ENCODE data around the gene CDC37. TPM values are rescaled to one million over a fixed set of nuclear protein-coding genes. Genes with fewer than 3 reads are reported as not detected.

CDC37 gene
- total RNA-seq: 367 and 370 TPM in 2 replicates

GRCh38 chr19:10403137-10404021 lies at the start of gene CDC37:
TSS of gene CDC37 (minus strand) at chr19:10403542. CDS start at chr19:10403479, 63 bp downstream.
- peak; percentile 98 for DNase-seq

DNA sequence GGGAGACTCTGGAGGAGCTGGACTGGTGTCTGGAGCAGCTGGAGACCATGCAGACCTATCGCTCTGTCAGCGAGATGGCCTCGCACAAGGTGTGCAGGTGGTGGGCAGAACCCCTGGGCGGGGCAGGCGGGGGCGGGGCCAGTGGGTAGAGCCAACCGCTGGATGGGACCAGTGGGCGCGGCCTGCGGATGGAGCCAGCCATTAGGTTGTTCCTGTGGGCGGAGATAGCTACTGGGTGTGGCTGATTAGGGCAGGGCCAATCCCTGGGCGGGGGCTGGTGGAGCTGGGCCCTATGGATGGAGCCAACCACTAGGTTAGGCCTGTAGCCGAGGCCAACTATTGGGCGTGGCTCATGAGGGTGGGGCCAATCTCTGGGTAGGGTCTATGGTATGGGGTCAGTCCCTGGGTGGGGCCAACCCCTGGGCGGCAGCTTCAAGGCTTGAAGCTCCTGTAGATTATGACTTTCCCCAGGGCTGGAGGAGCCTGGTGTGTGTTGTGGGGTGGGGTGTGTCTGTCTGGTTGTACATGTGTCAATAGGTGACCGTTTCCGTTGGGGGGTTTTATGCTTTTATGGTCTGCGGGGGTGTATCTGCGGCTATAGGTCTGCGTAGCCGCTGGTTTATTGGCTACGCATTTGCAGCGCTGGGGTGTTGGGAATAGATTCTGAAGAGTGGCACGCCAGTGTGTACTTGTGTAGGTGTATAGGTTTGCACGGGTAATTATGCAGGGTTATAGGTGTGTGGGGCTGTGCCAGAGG lies 47.7 kb upstream of the CDC37 start:
- no peak for DNase-seq

DNA sequence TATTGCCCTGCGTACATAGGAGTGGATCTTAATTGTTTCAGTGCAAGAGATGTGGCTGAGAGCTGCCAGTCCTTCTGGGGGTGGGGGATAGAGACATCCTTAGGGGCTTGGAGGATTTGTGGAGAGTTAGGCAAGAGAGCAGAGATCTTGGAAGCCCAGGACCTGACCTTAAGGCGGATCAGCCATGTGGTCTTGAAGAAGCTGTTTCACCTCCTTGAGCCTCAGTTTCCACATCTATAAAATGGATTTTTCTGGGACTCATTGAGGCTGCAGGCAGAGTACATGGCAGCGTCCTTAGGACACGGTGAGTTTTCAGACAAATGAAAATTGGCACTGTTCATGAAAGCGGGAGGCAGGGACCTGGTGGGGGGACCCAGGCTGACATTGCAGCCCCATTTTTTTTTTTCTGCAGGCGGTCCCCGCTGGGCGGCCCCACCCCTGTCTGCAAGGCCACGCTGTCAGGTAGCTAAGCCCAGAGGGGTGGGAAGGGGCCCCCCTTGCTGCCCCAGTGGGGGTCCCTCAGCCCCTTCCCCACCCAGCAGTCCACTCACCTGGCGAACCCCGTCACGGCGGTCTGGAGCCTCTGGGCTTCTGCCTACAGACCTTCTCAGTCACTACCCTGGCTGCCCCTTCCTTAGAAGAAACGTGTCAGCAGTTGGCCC lies 47.0 kb upstream of the CDC37 start:
- no peak for DNase-seq

DNA sequence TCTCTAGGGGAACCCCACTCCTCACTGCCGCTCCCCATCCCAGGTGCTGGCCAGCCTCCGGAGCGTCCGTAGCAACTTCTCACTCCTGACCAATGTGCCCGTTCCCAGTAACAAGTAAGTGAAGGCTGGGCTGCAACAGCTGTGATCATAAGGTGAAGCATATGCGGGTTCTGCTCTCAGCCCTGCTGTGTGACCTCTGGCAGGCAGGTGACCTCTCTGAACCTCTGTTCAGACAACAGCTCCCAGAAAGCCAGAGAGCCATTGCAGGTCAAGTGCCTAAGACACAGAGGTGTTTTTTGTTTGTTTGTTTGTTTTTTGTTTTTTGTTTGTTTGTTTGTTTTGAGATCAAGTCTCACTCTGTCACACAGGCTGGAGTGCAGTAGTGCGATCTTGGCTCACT lies 45.7 kb upstream of the CDC37 start:
- DNase-seq: no peak

DNA sequence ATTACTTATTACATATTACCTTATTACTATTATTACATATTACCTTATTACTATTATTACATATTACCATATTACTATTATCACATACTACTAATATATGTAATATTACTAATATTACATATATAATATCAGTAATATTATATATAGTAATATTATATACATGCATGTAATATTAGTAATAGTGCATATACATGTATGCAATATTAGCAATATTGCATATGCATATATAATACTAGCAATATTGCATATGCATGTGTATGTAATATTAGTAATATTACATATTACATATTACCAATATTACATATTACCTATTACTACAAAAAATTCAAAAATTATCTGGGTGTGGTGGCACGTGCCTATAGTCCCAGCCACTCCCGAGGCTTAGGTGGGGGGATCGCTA lies 39.4 kb upstream of the CDC37 start:
- no peak for DNase-seq

GRCh38 chr19:10439588-10439987 lies 36.2 kb upstream of the CDC37 start:
- DNase-seq: no peak

- no peak for DNase-seq
Measured at GRCh38 chr19:10433131-10433536, 29.8 kb upstream of the CDC37 start.

DNA sequence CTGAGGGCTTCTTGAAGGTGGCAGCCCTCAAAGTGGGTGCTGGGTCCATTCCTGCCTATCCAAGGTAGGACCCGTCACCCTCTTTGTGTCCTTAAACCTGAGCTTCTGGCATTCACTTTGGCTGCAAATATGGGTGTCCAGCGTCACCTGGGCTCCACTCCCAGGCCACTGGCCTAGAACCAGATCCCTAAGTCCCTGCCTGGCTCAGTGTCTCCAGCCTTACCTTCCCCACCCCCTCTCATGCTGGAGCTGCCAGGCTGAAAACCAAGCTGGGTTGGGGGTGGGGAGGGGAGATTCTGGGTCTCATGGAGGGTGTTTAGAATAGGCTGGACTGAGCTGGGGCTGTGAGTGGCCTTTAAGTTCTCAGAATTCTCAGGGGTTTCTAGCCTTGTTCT lies 29.4 kb upstream of the CDC37 start:
- no peak for DNase-seq

- DNase-seq: peak; percentile 40
Measured at GRCh38 chr19:10431943-10432735, 28.8 kb upstream of the CDC37 start.

DNA sequence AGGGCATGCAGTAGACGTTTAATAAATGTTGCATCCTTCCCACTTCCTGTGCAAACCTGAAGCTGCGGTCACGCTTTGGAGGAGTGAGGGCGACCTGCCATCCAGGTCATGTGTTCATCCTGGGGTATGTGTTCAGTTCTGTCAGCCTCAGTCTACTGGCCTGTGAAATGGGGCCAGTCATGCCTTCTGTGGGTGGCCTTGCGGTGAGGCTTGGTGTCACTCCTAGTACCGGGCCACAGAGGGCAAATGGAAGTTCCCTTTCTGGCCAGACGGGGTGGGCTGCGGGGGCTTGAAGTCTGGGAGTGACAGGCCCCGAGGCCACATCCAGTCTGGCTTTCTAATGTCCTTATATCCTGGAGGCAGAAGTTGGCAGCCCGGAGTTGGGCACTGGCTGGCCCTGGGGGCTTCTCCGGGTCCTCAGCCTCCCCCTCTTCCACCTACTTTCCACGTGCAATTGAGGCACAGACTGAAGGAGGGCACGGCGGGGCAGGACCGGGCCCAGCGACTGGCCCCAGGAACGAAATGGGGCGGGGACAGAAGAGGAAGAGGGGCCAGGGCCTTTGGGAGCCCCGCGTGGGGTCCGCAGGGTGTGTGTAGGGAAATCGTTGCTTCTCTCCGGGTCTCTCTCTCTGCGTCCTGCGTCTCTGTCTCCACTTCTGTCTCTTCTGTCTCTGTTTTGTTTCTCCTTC lies 28.1 kb upstream of the CDC37 start:
- DNase-seq: no peak

DNA sequence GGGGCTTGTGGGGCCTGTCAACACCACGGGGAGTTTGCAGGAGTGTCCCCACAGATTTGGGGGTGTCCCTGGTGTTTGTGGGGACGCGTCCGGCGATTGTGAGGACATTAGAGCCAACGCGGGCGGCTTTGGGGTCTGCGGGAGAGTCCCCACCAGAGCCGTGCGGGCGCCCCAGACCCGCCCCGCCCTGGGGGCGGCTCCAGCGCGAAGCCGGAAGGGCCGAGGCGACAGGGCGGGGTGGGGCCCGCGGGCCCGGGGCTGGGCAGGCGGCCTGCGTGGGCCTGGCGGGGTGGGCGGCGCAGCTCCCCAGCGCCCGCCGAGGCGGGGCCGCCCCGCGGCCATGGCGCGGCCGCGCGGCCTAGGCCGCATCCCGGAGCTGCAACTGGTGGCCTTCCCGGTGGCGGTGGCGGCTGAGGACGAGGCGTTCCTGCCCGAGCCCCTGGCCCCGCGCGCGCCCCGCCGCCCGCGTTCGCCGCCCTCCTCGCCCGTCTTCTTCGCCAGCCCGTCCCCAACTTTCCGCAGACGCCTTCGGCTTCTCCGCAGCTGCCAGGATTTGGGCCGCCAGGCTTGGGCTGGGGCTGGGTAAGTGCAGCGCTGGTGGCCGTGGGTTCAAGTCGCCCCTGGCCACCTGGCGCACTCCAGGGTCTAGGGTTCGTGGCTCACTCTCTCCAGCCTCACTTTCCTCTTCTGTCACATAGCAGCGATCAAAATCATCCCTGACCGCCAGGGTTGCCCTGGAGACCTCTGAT lies 27.3 kb upstream of the CDC37 start:
- peak; percentile 28 for DNase-seq

- DNase-seq: no peak
Measured at GRCh38 chr19:10428996-10429381, 25.6 kb upstream of the CDC37 start.

GRCh38 chr19:10427169-10427568 lies 23.8 kb upstream of the CDC37 start:
- no peak for DNase-seq

GRCh38 chr19:10424011-10424637 lies 20.8 kb upstream of the CDC37 start:
- peak; percentile 87 for DNase-seq

- no peak for DNase-seq
Measured at GRCh38 chr19:10422846-10423245, 19.5 kb upstream of the CDC37 start.

DNA sequence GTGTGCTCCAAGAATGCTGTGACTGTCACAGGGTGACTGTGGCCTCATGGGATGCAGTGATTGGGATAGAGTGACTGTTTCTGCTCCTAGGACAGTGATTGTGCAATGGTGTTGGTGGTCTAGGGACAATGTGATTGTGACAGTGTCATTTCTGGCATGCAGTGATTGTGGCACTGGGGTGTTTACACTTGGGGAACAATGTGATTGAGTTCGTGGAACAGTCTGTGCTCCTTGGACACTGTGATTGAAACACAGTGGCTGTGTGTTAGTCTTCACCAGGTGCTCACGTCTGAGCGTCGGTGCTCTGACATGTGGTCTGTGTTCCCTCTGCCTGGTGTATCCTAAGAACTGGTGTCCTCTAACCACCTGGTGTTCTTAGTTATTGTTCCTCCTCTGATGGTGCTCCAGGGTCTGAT lies 18.7 kb upstream of the CDC37 start:
- no peak for DNase-seq

DNA sequence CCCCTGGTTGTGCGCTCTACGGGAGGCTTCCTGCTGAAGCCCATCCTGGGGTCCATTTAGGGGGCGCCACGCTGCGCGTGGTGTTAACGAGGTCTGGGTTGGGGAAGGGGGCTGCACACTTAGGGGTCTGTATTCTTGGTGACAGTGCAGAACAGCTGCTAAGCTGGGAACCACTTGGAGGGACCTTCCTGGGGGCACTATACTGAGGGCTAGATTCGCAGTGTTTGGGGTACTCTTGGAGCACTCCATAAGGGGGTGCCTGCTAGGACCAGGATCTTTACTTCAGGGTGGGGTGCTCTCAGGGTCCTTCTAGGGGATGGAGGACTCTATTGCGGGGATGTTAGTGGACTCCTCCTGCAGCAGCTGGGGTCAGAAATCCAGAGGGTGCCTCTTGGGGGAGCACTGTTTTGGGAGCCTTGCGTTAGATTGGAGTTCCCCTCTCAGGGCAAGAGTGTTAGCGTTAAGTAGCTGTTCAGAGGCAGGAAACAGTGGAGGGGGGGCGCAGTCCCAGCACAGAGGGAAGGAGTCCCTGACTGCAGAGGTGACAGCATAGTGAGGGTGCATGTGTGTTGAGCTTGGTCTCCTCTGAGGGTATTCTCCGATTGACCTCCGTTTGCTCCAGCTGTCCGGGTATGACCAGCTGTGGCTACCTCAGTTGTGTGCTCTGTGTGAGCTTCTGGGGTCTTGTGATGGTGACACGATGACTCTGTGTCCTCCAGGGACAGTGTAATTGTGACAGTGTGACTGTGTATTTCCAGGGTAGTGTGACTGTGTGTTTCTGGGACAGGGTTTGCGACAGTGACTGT lies 18.1 kb upstream of the CDC37 start:
- DNase-seq: no peak

DNA sequence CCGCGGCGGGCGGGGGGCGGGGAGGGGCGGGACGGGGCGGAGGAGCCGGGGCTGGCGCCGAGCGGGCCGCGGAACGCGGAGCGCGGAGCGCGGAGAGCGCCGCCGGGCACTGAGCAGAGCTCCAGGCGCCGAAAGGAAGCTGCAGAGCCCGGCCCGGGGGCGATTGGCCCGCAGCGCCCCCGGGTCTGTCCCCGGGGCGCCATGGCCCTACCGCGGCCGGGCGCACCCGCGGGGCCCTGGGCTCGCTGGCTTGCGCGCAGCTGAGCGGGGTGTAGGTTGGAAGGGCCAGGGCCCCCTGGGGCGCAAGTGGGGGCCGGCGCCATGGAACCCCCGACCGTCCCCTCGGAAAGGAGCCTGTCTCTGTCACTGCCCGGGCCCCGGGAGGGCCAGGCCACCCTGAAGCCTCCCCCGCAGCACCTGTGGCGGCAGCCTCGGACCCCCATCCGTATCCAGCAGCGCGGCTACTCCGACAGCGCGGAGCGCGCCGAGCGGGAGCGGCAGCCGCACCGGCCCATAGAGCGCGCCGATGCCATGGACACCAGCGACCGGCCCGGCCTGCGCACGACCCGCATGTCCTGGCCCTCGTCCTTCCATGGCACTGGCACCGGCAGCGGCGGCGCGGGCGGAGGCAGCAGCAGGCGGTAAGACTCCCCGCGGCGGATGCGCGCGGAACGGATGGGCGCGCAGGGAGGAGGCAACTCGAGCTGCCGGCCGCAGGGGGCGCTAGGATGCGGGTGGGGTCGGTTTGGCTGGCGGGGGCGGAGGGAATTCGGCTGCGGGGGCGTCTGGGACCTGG lies 17.3 kb upstream of the CDC37 start, which contains the start of gene PDE4A:
Gene PDE4A, plus strand, starts transcription at position 95 of the 796 bp plus-strand sequence. Its CDS starts 227 bp downstream, at position 322.
- DNase-seq: peak; percentile 64
